GM12878 (cell line): Measurements from ENCODE around the gene LIMS2. TPM values are rescaled to one million over a fixed set of nuclear protein-coding genes. Genes with fewer than 3 reads are reported as not detected.

Experiments
- ATAC-seq: fragments of 200-7000 bp; cut with Tn5 transposase; 3 replicates; pipeline ENCODE4 v1.9.1; 2020; ENCODE audit warnings: mild to moderate bottlenecking, moderate library complexity
- BruUV-seq: library from RNA; stranded (reverse); fragments of 400-500 nt; replicated peaks from 2 replicates; lab custom pipeline; 2021; lab: Mats Ljungman, UMichigan
- CTCF ChIA-PET: fragments of 300-600 bp; sonication (Branson Sonifier 250); formaldehyde crosslinking; extraction: SDS; loops from one replicate; lab custom pipeline; 2021; ENCODE audit warnings: inconsistent platforms; lab: Yijun Ruan, JAX
- POLR2A ChIA-PET: fragments of 350-600 bp; formaldehyde crosslinking; extraction: SDS; loops from one replicate; lab custom pipeline; 2021; ENCODE audit warnings: inconsistent platforms; lab: Charles Lee
- RAD21 ChIA-PET: fragments of 300-600 bp; sonication (Branson Sonifier 250); formaldehyde crosslinking; loops from one replicate; lab custom pipeline; 2023; ENCODE audit warnings: antibody characterized with exemption; ENCODE audit not compliant: unreplicated experiment; lab: Charles Lee
- SMC1A ChIA-PET: fragments of 300-600 bp; sonication (Branson Sonifier 250); formaldehyde crosslinking; loops from one replicate; lab custom pipeline; 2023; ENCODE audit not compliant: unreplicated experiment, uncharacterized antibody; lab: Charles Lee
- DNase-seq: peaks from one replicate; pipeline ENCODE4 v3.0.0-alpha.2; 2011; ENCODE audit warnings: low read depth, low spot score
- FAIRE-seq: peaks from 3 replicates; lab custom pipeline; 2011; peaks lifted over from hg19 to GRCh38; lab: Jason Lieb, UNC
- H2AFZ ChIP-seq: 2 replicates; pipeline ENCODE4 v1.6.0; 2011; ENCODE audit warnings: low read depth, low read length, control low read depth; ENCODE audit not compliant: control insufficient read depth
- H3K27ac ChIP-seq: 2 replicates; pipeline ENCODE4 v1.5.1; 2011; ENCODE audit warnings: control low read depth; ENCODE audit not compliant: control insufficient read depth, insufficient read depth
- H3K27me3 ChIP-seq, 2 experiments: replicated peaks in 1 of 2; 2 replicates each; pipeline versions ENCODE4 v1.6.0 to v1.6.1; 2011; ENCODE audit warnings: low read length in 1 of 2; ENCODE audit not compliant: control insufficient read depth in 2 of 2, insufficient read depth in 2 of 2
- H3K36me3 ChIP-seq, 2 experiments: 2 replicates each; pipeline ENCODE4 v1.5.1; 2011; ENCODE audit warnings: low read length in 1 of 2; ENCODE audit not compliant: control insufficient read depth in 2 of 2, insufficient read depth in 2 of 2
- H3K4me1 ChIP-seq: 2 replicates; pipeline ENCODE4 v1.6.1; 2011; ENCODE audit warnings: mild to moderate bottlenecking, low read length, moderate library complexity, mixed read lengths; ENCODE audit not compliant: control insufficient read depth, insufficient read depth
- H3K4me2 ChIP-seq: 2 replicates; pipeline ENCODE4 v1.6.0; 2011; ENCODE audit warnings: control low read depth; ENCODE audit not compliant: control insufficient read depth, insufficient read depth
- H3K4me3 ChIP-seq: fragments of 200-600 bp; sonication (generic); 2 replicates; pipeline ENCODE4 v1.5.1; 2016
- H3K79me2 ChIP-seq: 2 replicates; pipeline ENCODE4 v1.6.0; 2011; ENCODE audit warnings: low read length; ENCODE audit not compliant: control insufficient read depth, insufficient read depth
- H3K9ac ChIP-seq: 2 replicates; pipeline ENCODE4 v1.8.0; 2011; ENCODE audit warnings: low read length, control low read depth, mixed read lengths; ENCODE audit not compliant: control insufficient read depth, insufficient read depth
- H3K9me3 ChIP-seq: replicated peaks from 3 replicates; pipeline ENCODE4 v1.5.1; 2011; ENCODE audit warnings: mild to moderate bottlenecking, low read length; ENCODE audit not compliant: control insufficient read depth, insufficient read depth
- H4K20me1 ChIP-seq: 2 replicates; pipeline ENCODE4 v1.6.0; 2011; ENCODE audit not compliant: control insufficient read depth, insufficient read depth
- ASH2L ChIP-seq: fragments of 300-600, 200-600 bp; sonication (generic); IDR thresholded peaks from 2 replicates; pipeline ENCODE4 v1.6.1; 2017; ENCODE audit warnings: low read depth, mild to moderate bottlenecking, borderline replicate concordance
- BACH1 ChIP-seq: fragments of 450-650 bp; IDR thresholded peaks from 2 replicates; pipeline ENCODE4 v1.6.1; 2017; ENCODE audit warnings: mild to moderate bottlenecking, borderline replicate concordance
- BMI1 ChIP-seq: fragments of 450-650 bp; IDR thresholded peaks from 2 replicates; pipeline ENCODE4 v1.6.1; 2016; ENCODE audit warnings: mild to moderate bottlenecking, moderate library complexity, borderline replicate concordance
- CHD1 ChIP-seq: IDR thresholded peaks from 2 replicates; pipeline ENCODE4 v1.6.1; 2012; ENCODE audit warnings: low read depth, low read length, improper control_type of control experiment
- DPF2 ChIP-seq: fragments of 450-650 bp; IDR thresholded peaks from 2 replicates; pipeline ENCODE4 v1.6.1; 2017; ENCODE audit warnings: mild to moderate bottlenecking
- ETV6 ChIP-seq, 2 experiments: fragments of 450-650 bp in 1 of 2; IDR thresholded peaks in 1 of 2; conservative IDR thresholded peaks in 1 of 2; 2 replicates each; pipeline ENCODE4 v1.6.1; 2014; ENCODE audit warnings: antibody characterized with exemption in 1 of 2, borderline replicate concordance in 1 of 2, low read depth in 1 of 2, mild to moderate bottlenecking in 1 of 2, moderate library complexity in 1 of 2
- EZH2 ChIP-seq: IDR thresholded peaks from 2 replicates; pipeline ENCODE4 v1.6.1; 2012; ENCODE audit warnings: low read depth, mild to moderate bottlenecking, control low read depth, inconsistent platforms, low read length, borderline replicate concordance; ENCODE audit not compliant: control insufficient read depth
- JUNB ChIP-seq: IDR thresholded peaks from 2 replicates; pipeline ENCODE4 v1.6.1; 2016; ENCODE audit warnings: antibody characterized with exemption, mild to moderate bottlenecking
- KLF5 ChIP-seq: fragments of 450-650 bp; IDR thresholded peaks from 2 replicates; pipeline ENCODE4 v1.6.1; 2014; ENCODE audit warnings: mild to moderate bottlenecking; ENCODE audit not compliant: partially characterized antibody
- NFYA ChIP-seq: IDR thresholded peaks from 2 replicates; pipeline ENCODE4 v1.6.1; 2011; ENCODE audit warnings: low read depth, mild to moderate bottlenecking, low read length, improper control_type of control experiment, borderline replicate concordance
- NKRF ChIP-seq: fragments of 450-650 bp; conservative IDR thresholded peaks from 2 replicates; pipeline ENCODE4 v1.6.1; 2017; ENCODE audit warnings: mild to moderate bottlenecking, moderate library complexity
- SIX5 ChIP-seq: IDR thresholded peaks from 2 replicates; pipeline ENCODE4 v1.6.1; 2011; ENCODE audit warnings: mild to moderate bottlenecking, low read depth, low read length, moderate library complexity; ENCODE audit not compliant: severe bottlenecking
- SP1 ChIP-seq: IDR thresholded peaks from one replicate; pipeline ENCODE4 v1.6.1; 2011; ENCODE audit warnings: low read depth, low read length
- SPI1 ChIP-seq: IDR thresholded peaks from 2 replicates; pipeline ENCODE4 v1.6.1; 2011; ENCODE audit warnings: low read depth, mild to moderate bottlenecking, low read length, moderate library complexity, borderline replicate concordance; ENCODE audit not compliant: insufficient read depth
- WGBS: methylation state at CpG from one replicate; pipeline ENCODE4 v1.1.6; 2016; ENCODE audit warnings: low lambda C conversion rate; ENCODE audit not compliant: insufficient replicate concordance, insufficient coverage; ENCODE audit errors: missing lambda C conversion rate; 5-methylcytosine and 5-hydroxymethylcytosine counted together
- in situ Hi-C: fragments of 300-500 bp; cut with MboI; formaldehyde crosslinking; loops from 9 replicates; pipeline ENCODE4 v1.14.3; 2018; ENCODE audit warnings: mixed read lengths
- intact Hi-C: fragments of 100-400 bp; cut with micrococcal nuclease; formaldehyde crosslinking; loops from one replicate; pipeline ENCODE4 v1.14.2; 2022; ENCODE audit not compliant: unreplicated experiment
- polyA plus RNA-seq, 11 experiments: library from polyadenylated mRNA; depleted of rRNA in 4 of 11; unstranded in 6 of 11; stranded (reverse) in 5 of 11; fragments of >200 nt; fragmentation: Nextera tagmentation in 4 of 11; fragmentation: Illumina TruSeq in 1 of 11; extraction: Ambion mirVana in 4 of 11; extraction: Trizol in 1 of 11; gene quantifications; 1 replicate in 1 of 11; 2 replicates in 10 of 11; pipeline versions ENCODE4 v1.2.1 to v1.2.3, GENCODE V29; 2011 to 2016; ENCODE audit warnings: inconsistent platforms in 2 of 11, missing spikeins in 2 of 11, low read depth in 1 of 11
- total RNA-seq, 4 experiments: library from RNA; depleted of rRNA in 3 of 4; stranded (reverse); fragments of >200 nt in 3 of 4; fragmentation: Illumina TruSeq in 1 of 4; extraction: Trizol in 1 of 4; gene quantifications; 2 replicates each; pipeline versions ENCODE4 v1.2.1 to v1.2.3, GENCODE V29; 2013 to 2021

Gene LIMS2
- total and polyA plus RNA-seq, 10 of the 15 experiments (the other 5 are each of a cell fraction or from before 2014, with no cell fraction given) = 0.06 to 0.81 (median 0.16) TPM; not detected in 2

DNA sequence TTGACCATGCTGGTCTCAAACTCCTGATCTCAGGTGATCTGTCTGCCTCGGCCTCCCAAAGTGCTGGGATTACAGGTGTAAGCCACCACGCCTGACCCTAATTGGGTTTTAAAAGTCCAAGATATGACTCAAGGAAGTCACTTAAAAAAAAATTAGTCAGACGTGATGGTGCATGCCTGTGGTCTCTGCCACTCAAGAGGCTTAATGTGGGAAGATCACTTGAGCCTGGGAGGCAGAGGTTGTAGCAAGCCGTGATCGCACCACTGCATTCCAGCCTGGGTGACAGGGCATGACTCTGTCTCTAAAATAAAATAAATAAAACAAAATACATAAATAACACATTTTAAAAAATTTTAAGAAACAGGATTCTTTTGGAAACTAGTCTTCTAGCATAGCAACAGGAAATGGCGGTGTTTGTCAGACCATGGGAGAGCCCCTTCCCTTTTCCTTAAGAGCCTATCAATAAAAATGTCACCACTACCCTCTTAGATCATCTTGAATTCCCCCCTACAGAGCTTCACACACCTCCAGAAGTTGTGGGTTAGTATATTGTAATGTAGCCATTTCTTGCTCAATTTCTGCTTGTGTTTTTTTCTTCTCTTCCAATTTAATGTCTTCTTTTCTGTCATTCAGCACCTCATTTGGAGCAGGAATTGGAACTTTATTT is 46.1 kb upstream of the LIMS2 start:
- POLR2A ChIA-PET = no interaction called here
- Histone ChIP-seq H3K9ac (no peak overlapping the region), H3K9me3 (no peaks in the 10 kb centered on the region), H3K27ac (no peak overlapping the region), H4K20me1 (no peaks in the 10 kb centered on the region), H2AFZ (no peak overlapping the region), H3K36me3 (peaks cover 8 to 26% of the 10 kb centered on the region in 2 experiments), H3K27me3 (no peaks in the 10 kb centered on the region), H3K79me2 (no peaks in the 10 kb centered on the region), H3K4me1 (no peaks in the 10 kb centered on the region), H3K4me2 (no peak overlapping the region), H3K4me3 (no peak overlapping the region)
- no TSS peak for BruUV-seq
- in situ Hi-C loops (no loop called here), intact Hi-C loops (no loop called here)
- CTCF ChIA-PET = no interaction called here
- RAD21 ChIA-PET = interaction anchor here (0.6 kb wide), 1 partner anchor 79 kb away, joined by 3 read pairs; no protein-coding TSS in a partner anchor
- WGBS = 97% methylated on average over 6 of the region's 6 CpGs
- no peak for ATAC-seq
- no peak for DNase-seq
- no peak for TF ChIP-seq KLF5
- no peak for TF ChIP-seq JUNB
- no peak for TF ChIP-seq SIX5
- SMC1A ChIA-PET = interaction anchor here (2.1 kb wide), 1 partner anchor 16 kb away, joined by 5 read pairs; no protein-coding TSS in a partner anchor
- no peak for FAIRE-seq

DNA sequence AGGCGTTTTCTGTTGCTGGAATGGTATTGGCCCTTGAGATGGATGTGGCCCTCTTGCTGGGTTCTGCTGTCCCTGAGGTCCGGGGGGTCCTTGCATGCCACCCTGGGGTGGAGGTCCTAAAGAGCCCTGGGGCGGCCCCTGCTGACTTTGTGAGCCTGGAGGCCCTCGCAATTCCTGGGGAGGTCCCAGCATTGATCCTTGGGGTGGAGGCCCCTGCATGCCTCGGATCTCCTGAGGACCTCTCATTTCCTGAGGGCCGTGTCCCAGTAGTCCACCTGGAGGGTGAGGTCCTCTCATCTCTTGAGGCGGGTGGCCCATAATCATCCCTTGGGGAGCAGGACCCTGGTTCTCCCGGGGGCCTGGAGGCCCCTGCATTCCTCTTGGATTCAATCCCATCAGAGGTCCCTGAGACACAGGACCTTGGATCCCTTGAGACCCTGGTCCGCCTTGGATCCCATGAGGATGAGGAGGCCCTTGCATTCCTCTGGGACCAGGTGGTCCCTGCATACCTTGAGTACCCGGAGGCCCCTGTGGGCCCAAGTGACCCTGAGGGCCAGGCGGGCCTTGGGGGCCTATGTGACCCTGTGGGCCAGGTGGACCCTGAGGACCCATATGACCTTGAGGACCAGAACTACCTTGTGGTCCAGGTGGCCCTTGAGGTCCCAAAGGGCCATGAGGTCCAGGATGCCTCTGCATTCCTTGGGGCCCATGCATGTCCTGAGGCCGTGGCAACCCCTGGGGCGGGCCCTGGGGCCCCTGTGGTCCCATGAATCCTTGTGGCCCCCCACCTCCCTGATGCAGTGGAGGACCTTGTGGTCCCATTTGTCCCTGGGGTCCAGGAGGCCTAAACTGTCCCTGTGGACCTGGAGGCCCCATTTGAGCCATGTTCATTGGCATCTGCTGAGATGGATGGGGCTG is 44.2 kb upstream of the LIMS2 start:
- BruUV-seq = no TSS peak
- over 99% methylated on average over 13 of the region's 13 CpGs for WGBS
- FAIRE-seq (no peak), DNase-seq (no peak), ATAC-seq (no peak)
- ChIA-PET SMC1A (no interaction called here), RAD21 (no interaction called here), CTCF (interaction anchor here (1.2 kb wide), 1 partner anchor 15 kb away, joined by 3 read pairs; no protein-coding TSS in a partner anchor), POLR2A (no interaction called here)
- intact Hi-C loops (no loop called here), in situ Hi-C loops (no loop called here)
- Histone ChIP-seq H3K27ac (no peak overlapping the region), H3K9me3 (no peaks in the 10 kb centered on the region), H3K36me3 (peaks cover 8 to 25% of the 10 kb centered on the region in 2 experiments), H3K4me2 (no peak overlapping the region), H3K4me3 (no peak overlapping the region), H3K79me2 (no peaks in the 10 kb centered on the region), H3K27me3 (no peaks in the 10 kb centered on the region), H2AFZ (no peak overlapping the region), H3K9ac (no peak overlapping the region), H4K20me1 (no peaks in the 10 kb centered on the region), H3K4me1 (no peaks in the 10 kb centered on the region)
- TF ChIP-seq EZH2 = no peak
- no peak for TF ChIP-seq DPF2
- no peak for TF ChIP-seq SP1
- no peak for TF ChIP-seq ETV6 (conservative IDR thresholded peaks at IDR 0.05 in 1 of 2, IDR thresholded peaks at IDR 0.05 in 1 of 2; ENCODE audit: borderline replicate concordance in 1 of 2, low read depth in 1 of 2)
- no peak for TF ChIP-seq SPI1
- no peak for TF ChIP-seq NFYA
- no peak for TF ChIP-seq NKRF
- no peak for TF ChIP-seq BMI1
- no peak for TF ChIP-seq CHD1
- TF ChIP-seq ASH2L = no peak
- TF ChIP-seq BACH1 = no peak
